GM18498 (cell line): ENCODE measurements around the gene ANKHD1.

Source experiments
- ATAC-seq: cut with Tn5 transposase; IDR thresholded peaks from one replicate; pipeline ENCODE4 v1.9.1; 2021; ENCODE audit warnings: mild to moderate bottlenecking, moderate library complexity; ENCODE audit not compliant: unreplicated experiment

ANKHD1 gene

DNA sequence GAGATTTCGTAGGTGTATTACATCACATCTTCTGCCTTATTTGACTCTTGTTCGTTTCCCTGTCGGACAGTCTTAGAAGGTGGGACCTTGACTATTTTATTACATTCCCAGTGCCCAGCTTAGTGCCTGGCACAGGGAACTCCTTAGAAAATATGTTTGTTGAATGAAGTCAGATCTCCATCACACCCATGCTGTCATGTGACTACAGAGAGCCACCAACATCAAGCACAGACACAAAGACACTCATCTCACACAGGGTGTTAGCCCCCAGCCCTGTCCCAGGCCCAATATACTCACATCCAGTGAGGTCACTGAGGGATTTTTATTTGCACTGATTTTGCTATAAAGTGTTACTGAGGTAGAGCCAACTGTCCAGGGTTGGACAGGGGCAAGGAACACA is 156.3 kb downstream of the ANKHD1 start:
- ATAC-seq: no peak

DNA sequence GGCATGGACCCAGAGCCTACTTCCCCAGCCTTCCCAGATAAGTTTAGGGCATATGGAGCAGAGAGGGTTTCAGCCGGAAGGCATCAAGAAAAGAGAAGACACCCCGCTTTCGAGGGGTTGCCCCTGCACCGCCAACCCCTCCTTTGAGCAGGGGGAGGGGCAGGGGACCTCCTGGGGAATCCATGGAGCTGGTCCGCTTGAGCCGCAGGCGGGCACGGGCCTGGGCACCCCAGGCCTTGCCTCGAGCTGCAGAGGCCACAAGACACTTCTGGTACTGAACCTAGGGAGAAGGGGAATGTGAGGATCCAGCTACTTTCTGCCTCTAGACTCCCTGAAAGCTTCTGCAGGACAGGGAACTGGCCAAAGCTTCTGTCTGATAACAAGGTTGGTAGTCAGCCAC is 156.9 kb downstream of the ANKHD1 start:
- no peak for ATAC-seq

DNA sequence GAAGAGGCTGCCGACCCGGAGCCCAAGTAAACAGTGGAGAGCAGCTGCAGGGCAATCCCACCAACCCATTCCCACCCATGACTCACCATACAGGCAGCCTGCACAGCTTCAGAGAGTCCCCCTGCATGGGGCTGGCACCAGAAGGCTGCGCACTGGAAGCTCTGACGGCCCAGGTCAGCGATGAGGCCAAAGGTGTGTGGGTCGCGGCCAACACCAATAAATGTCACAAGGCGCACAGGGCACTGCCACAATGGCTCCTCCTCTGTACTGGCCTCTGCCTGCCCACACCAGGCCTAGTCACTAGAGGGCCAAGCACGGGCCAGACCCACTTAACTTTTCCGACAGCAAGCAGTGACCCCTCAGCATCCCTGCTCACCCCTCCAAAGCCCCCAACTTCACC is 158.6 kb downstream of the ANKHD1 start:
- no peak for ATAC-seq

DNA sequence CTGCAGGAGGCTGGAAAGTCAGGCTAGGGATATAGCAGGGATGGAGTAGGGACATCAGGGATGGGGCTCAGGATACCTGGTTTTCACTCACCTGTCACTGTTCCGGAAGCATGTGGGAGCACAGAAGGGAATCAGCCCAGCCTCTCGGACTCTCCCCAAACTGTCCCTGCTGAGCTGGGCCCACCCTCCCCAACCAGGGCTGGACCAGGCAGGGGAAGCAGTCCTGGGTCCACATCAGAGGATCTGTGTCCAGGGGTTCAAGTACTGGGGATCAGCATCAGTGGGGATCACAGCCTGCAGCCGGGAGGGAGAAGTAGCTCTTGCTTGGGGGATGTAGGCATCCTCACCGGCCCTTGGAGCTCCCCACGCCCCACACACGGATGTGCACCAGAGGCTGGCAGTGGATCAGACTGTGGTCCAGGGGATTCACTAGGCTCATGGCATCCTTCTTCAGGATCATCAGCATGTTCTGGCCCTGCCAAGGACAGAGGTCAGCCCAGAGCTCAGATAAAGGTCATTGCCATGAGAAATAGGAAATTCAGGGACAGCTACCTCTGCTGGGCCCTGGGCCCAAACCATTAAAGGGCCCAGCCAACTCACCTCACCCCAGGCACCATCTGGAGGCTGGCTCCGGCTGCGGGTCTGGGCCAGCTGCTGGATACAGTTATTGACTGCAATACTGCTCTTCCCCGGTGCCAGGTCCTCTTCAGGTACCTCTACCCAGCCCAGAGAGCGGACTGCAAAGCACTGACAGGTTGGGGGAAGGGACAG is 160.3 kb downstream of the ANKHD1 start:
- no peak for ATAC-seq

DNA sequence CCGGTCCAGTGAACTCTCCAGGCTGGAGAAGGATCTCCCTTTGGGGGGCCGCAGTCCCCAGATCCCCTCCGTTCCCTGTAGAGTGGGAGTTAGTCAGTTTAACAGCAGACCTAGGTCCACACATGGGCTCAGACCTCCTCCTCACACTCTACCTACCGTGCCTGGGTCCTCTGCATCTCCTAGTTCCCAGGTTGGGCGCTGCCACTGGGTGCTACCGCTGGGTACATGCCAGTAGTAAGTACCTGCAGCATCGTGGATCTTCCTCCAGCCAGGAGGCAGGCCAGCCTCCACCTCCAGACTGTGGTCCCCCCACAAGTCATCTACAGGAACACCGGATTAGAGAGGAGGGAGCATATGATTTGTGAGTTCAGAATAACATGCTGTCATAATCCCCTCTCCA is 162.0 kb downstream of the ANKHD1 start:
- ATAC-seq: no peak

DNA sequence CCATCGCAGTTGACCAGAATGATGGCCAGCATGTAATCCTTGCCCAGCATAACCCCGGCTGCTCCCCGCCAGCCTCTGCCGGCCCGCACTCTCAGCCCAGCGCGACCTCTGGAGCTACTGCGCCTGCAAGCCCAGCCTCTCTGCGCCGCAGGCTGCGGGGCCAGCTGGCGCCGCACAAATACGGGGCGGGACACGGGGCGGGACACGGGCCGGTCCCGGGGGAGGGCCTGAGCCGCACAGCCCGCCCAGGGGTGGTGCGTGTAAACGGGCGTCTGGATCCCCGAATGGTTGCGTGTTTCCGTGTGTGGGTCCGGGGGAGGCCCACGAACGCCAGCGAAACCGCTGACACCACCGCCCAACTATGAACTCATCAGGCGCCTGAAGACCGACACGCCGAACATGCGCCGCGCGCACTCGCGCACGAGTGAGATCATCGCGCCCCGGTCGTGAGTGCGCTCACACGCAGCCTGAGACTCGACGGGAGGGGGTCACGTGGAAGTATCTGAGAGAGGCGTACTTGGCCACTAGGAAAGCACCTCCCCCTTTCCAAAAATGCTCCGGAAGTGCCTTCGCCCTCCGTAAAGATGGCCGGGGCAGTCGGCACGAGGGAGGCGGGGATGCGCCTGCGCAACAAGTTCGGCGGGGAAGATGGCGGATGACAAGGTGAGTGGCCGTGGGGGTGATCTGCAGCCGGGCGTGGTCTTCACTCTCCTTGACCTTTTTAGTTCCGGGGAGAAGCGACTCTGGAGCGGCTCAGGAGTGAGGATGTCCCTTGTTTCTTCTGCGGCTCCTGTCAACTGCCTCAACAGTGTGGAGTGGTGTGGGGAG is 162.8 kb downstream of the ANKHD1 start, which contains the start of the genes APBB3 and SLC35A4:
Gene APBB3 (minus strand): TSS at position 403 of the 828 bp plus-strand sequence. CDS start 353 bp downstream, at position 50.
Gene SLC35A4 (plus strand): TSS at position 633 of the 828 bp plus-strand sequence. CDS start 2,342 bp downstream, outside the sequence.
- ATAC-seq: peak; percentile 89

DNA sequence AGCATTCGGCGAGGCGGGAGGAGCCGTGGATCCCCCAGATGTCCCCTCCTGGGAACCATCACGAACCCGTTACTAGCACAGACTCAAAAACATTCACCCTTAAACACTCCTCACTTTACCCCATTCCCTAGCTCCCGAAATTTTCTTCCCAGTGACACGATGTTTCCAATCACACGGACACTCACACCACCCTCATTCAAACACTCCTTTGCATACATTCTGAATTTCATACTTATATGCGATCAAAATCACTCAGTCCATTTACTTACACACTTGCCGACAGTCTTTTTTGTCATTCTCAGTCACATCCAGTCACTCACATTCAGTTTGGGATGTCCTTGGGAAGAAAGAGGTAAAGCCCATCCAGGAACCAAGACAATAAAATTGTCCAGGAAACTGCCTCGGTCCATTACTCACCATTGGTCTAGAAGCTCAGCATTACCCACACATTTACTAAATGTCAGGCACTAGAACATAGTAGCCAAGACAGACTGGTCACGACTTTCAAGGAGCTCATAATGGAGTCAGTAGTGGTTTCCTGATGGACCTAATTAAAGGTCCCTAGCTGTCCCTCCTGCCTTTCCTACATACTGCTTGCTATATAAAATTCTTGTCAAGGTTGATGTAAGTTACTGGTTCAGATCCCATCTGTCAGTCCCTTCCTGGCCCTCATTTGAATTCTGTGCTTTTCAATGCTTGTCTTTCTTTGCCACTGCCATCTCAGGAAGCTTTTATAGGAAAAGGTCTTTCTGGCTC is 163.6 kb downstream of the ANKHD1 start:
- ATAC-seq: no peak

DNA sequence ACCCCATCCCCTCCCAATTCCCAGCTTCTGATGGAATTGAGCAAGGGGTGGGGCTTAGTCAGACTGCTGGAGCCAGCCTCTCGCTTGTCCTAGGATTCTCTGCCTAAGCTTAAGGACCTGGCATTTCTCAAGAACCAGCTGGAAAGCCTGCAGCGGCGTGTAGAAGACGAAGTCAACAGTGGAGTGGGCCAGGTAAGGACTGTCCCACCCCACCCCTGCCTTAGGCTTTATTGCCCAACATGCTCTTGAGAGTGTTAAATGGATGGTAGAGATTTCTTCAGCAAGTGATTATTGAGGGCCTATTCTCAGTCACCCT is 164.1 kb downstream of the ANKHD1 start:
- no peak for ATAC-seq

DNA sequence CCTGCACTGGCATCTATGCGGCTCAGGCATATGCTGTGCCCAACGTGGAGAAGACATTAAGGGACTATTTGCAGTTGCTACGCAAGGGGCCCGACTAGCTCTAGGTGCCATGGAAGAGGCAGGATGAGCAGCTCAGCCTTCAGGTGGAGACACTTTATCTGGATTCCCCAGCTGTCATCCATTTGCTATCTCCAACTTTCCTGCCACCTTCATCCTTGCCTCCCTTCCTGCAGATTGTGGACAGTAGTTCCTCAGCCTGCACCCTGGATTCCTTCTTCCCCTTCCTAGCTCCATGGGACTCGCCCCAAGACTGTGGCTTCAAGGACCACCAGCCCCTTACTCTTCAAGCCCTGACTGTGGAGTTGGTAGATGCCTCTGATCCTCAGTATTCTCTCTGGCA is 165.0 kb downstream of the ANKHD1 start:
- no peak for ATAC-seq

DNA sequence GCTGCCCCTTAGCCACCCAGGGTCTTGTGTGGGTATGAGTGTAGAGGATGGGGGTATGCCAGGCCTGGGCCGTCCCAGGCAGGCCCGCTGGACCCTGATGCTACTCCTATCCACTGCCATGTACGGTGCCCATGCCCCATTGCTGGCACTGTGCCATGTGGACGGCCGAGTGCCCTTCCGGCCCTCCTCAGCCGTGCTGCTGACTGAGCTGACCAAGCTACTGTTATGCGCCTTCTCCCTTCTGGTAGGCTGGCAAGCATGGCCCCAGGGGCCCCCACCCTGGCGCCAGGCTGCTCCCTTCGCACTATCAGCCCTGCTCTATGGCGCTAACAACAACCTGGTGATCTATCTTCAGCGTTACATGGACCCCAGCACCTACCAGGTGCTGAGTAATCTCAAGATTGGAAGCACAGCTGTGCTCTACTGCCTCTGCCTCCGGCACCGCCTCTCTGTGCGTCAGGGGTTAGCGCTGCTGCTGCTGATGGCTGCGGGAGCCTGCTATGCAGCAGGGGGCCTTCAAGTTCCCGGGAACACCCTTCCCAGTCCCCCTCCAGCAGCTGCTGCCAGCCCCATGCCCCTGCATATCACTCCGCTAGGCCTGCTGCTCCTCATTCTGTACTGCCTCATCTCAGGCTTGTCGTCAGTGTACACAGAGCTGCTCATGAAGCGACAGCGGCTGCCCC is 165.6 kb downstream of the ANKHD1 start:
- ATAC-seq: no peak

DNA sequence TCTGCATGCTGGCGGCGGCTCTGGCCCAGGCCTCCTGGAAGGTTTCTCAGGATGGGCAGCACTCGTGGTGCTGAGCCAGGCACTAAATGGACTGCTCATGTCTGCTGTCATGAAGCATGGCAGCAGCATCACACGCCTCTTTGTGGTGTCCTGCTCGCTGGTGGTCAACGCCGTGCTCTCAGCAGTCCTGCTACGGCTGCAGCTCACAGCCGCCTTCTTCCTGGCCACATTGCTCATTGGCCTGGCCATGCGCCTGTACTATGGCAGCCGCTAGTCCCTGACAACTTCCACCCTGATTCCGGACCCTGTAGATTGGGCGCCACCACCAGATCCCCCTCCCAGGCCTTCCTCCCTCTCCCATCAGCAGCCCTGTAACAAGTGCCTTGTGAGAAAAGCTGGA is 166.2 kb downstream of the ANKHD1 start:
- no peak for ATAC-seq

DNA sequence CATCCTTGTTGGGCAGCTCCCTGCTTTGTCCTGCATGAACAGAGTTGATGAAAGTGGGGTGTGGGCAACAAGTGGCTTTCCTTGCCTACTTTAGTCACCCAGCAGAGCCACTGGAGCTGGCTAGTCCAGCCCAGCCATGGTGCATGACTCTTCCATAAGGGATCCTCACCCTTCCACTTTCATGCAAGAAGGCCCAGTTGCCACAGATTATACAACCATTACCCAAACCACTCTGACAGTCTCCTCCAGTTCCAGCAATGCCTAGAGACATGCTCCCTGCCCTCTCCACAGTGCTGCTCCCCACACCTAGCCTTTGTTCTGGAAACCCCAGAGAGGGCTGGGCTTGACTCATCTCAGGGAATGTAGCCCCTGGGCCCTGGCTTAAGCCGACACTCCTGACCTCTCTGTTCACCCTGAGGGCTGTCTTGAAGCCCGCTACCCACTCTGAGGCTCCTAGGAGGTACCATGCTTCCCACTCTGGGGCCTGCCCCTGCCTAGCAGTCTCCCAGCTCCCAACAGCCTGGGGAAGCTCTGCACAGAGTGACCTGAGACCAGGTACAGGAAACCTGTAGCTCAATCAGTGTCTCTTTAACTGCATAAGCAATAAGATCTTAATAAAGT is 166.9 kb downstream of the ANKHD1 start:
- no peak for ATAC-seq

DNA sequence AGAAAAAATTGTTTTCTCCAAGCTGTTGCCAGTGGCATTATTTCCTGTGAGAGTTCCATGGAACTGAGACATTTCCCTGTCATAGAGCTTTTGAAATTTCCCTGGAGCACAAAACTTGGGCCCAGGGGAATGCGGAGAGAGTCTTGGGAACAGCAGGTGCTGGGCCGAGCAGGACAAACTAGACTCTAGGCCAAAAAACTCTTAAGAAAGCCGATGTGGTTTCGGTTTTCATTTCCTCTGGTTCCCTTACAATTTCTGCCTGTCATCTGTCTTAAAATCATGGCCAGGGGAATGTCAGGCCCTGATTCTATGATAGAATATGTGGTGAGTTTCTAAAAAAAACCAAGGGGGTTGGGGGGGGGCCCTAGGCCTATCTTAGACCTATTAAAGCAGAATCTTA is 167.6 kb downstream of the ANKHD1 start:
- no peak for ATAC-seq

DNA sequence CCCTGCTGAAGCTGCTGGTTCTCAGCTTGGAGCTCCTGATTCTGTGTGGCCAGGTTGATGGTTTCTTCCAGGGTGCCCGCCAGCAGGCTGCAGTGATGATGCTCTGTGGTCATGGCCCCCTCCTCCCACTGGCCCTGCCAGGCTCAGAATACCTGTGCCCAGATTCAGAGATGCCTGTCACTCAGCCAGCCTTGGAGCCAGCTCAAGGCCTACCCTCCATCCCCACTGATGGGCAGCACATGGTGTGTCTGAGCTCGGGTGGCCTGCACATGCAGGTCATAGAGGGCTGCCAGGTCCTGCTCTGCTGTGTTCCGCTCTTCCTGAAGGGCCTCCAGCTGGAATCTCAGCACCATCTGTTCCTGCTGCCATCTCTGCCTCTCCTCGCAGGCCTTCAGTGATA is 168.4 kb downstream of the ANKHD1 start:
- no peak for ATAC-seq

DNA sequence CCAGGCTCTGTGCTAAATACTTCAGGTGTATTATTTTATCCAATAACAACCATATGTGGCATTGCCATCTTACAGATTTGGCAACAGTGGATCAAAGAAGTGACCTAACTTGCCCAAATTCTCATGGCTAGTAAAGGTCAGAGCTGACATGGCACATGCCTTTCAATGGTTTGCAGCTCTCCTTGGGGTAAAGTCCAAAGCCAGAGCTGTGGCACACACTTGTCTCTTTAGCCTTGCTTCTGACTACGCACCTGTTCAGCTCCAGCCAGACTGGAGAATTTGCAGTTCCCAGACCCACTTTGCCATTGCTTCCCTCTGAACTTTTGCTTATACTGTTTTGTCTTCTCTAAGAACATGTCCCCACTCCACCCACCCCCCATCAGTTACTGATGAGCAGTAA is 168.9 kb downstream of the ANKHD1 start:
- ATAC-seq: no peak

DNA sequence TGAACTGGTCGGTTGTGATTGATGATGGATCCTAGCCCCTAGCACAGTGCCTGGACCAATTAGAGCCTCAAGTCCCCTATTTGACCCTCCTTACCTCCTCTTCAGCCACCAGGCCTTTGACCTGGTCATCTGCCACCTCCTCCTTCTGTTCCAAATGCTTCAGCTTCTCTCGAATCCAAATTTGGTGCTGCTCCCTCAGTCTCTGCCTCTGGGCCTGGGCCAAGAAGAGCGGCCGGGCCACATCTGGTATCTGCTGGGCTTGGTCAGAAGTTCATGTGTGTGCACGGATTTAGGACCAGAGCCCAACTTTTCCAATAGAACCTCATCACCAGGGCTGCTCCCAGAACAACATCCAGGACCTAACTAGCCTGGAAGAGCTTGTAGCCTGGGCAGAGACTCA is 169.5 kb downstream of the ANKHD1 start:
- ATAC-seq: no peak

DNA sequence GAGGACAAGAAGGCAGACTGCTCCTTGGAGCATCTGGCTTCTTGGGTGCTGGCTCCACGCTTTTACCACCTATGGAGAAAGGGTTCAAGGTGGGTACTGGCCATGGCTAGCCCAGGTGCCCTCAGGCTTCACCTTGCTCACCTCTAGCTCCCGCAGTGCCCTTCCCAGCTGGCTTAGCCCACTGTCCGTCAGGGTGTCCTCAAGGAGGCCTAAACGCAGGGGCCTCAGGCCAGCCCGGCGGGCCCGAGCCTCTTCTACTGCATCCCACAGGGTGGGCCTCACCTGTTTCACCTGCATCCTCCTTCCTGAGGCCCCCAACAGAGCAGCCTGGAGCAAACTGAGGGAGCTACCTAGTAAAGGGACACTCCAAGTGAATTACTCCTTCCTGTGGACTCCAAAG is 172.1 kb downstream of the ANKHD1 start:
- ATAC-seq: no peak

DNA sequence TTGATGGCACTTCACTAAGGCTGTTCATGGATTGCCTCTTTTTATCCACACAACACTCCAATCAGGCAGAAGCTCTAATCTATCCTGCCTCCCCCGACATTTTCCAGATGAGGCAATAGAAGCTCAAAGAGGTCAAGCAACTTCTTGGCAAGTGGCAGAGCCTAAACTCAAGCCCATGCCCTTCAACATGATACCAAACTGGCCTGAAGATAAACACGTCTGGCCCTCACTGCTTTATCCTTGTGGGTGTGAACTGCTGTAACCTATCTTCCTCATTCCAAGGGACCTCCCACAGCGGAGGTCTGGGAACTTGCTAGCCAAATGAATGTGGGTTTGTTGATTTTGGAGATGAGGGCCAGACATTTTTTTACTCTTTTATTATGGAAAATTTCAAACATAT is 172.5 kb downstream of the ANKHD1 start:
- no peak for ATAC-seq

DNA sequence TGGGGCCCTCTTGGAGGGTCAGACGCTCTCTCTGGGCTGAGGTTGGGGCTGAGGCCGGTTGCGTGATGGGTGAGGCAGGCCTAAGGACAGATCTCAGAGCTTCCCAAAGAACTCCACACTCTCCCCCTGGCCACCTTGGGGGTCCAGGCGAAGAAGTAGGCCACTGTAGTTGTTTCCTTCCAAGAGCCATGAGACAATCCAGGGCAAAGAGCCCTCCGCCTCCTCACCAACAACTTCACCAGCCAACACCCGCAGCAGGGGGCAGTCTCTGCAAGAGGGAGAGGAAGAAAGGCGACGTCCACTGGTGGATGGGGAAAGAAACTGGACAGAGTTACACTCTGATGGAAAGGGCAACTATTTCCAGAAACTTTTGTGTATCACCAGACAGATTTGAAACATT is 173.7 kb downstream of the ANKHD1 start:
- ATAC-seq: no peak

DNA sequence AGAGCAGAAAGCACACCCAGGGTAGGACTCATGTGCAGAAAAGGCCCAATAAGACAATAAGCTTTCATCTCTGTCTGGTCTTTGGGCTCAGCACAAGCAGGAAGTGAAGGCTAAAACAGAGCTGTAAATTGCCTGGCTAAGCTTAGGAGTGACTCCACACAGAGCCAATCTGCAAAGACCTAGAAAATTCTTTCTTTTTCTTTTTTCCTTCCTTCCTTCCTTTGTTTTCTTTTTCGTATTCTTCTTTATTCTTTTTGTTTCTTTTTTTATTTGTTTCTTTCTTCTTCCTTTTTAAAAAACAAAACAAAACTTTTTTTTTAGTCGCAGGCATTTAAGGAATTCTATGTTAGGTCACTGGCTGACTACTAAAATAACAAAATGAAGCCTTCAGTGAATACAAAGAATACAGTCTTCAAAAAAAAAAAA is 175.2 kb downstream of the ANKHD1 start:
- ATAC-seq: no peak
